ENCODE results near the gene RHOBTB1. TPM values are rescaled to one million over a fixed set of nuclear protein-coding genes. Genes with fewer than 3 reads are reported as not detected.

Gene RHOBTB1
- total RNA-seq, 1 donor from 2014 or later = 21.5 TPM

DNA sequence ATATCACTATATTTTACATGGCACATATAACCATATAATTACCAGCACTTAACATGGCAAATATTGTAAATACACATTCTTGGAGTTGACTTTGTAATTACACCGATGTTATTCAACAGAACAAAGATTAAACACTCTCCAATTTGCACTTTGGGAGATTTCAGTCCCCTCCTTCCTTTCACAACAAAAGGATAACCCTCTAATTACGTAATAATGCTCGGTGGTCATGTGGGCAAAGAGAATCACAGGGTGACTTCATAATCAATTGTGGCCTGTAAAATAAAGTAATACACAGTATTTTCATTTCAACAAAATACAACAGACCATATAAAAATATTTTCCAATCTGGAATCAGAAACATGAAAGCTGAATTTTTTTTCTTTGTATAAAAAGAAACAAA is 73.2 kb downstream of the RHOBTB1 start:
- TF ChIP-seq CTCF (IDR thresholded peaks at IDR 0.05) (no peak), EZH2phosphoT487 (IDR thresholded peaks at IDR 0.05) (no peak), EZH2 (IDR thresholded peaks at IDR 0.05) (no peak)
- H3K27me3 Mint-ChIP-seq (ENCODE audit: insufficient read depth, low read depth) = peaks cover 2% of the 10 kb centered on the region
- DNase-seq (ENCODE audit: low spot score) = no peak
- Histone ChIP-seq H4K20me1 (ENCODE audit: low read depth) (no peaks in the 10 kb centered on the region), H3K9me3 (ENCODE audit: low read depth) (no peaks in the 10 kb centered on the region), H3F3A (ENCODE audit: low read depth) (no peaks in the 10 kb centered on the region), H3K27me3 (no peaks in the 10 kb centered on the region), H3K79me2 (ENCODE audit: low read depth) (no peaks in the 10 kb centered on the region), H3K36me3 (no peaks in the 10 kb centered on the region), H3K27ac (no peak overlapping the region), H3K9ac (no peak overlapping the region), H2AFZ (replicated peaks) (no peak overlapping the region), H3K4me1 (no peaks in the 10 kb centered on the region), H3K4me3 (no peak overlapping the region), H3K4me2 (no peak overlapping the region)
- no peak overlapping the region for H3K27ac Mint-ChIP-seq
- peaks cover 13% of the 10 kb centered on the region for H3K36me3 Mint-ChIP-seq
- no peak overlapping the region for H3K4me3 Mint-ChIP-seq
- no peaks in the 10 kb centered on the region for H3K9me3 Mint-ChIP-seq
- peaks cover 4% of the 10 kb centered on the region for H3K4me1 Mint-ChIP-seq

DNA sequence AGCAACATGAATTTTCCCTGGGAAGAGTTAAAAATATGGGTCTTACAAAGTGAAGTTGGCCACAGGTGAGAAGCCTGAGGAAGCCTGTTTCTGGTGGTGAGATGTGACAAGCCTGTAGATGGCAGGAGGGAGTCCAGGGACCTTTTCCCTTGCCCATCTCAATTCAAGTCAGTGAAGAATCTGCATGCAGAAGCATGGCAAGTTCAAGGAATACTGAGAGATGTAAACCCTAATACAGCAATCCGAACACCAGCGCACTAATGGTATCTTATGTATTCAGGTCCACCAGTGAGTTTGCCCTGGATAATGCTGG is 73.6 kb downstream of the RHOBTB1 start:
- H3K4me3 Mint-ChIP-seq = no peak overlapping the region
- H3K27ac Mint-ChIP-seq = no peak overlapping the region
- no peak overlapping the region for H3K4me2 ChIP-seq

GRCh38 chr10:60869652-60870415 is 74.2 kb downstream of the RHOBTB1 start:
- Mint-ChIP-seq H3K27ac (no peak overlapping the region), H3K4me3 (no peak overlapping the region), H3K36me3 (peaks cover 13% of the 10 kb centered on the region), H3K27me3 (ENCODE audit: insufficient read depth, low read depth) (peaks cover 2% of the 10 kb centered on the region), H3K9me3 (no peaks in the 10 kb centered on the region), H3K4me1 (peaks cover 4% of the 10 kb centered on the region)
- Histone ChIP-seq H3K79me2 (ENCODE audit: low read depth) (no peaks in the 10 kb centered on the region), H3F3A (ENCODE audit: low read depth) (no peaks in the 10 kb centered on the region), H3K27me3 (no peaks in the 10 kb centered on the region), H3K9me3 (ENCODE audit: low read depth) (no peaks in the 10 kb centered on the region), H3K4me1 (no peaks in the 10 kb centered on the region), H3K27ac (no peak overlapping the region), H4K20me1 (ENCODE audit: low read depth) (no peaks in the 10 kb centered on the region), H2AFZ (replicated peaks) (no peak overlapping the region), H3K4me2 (no peak overlapping the region), H3K36me3 (no peaks in the 10 kb centered on the region), H3K4me3 (no peak overlapping the region), H3K9ac (no peak overlapping the region)
- TF ChIP-seq EZH2phosphoT487 (IDR thresholded peaks at IDR 0.05) (no peak), CTCF (IDR thresholded peaks at IDR 0.05) (no peak), EZH2 (IDR thresholded peaks at IDR 0.05) (no peak)
- DNase-seq (ENCODE audit: low spot score) = no peak

More for the DNA sequence above, 73.6 kb downstream of the RHOBTB1 start:
- peaks cover 13% of the 10 kb centered on the region for H3K36me3 Mint-ChIP-seq
- no peaks in the 10 kb centered on the region for H3K9me3 Mint-ChIP-seq
- Histone ChIP-seq H3K27me3 (no peaks in the 10 kb centered on the region), H4K20me1 (ENCODE audit: low read depth) (no peaks in the 10 kb centered on the region), H3K36me3 (no peaks in the 10 kb centered on the region), H3K27ac (no peak overlapping the region), H3K4me3 (no peak overlapping the region), H3K79me2 (ENCODE audit: low read depth) (no peaks in the 10 kb centered on the region), H2AFZ (replicated peaks) (no peak overlapping the region), H3K4me1 (no peaks in the 10 kb centered on the region), H3F3A (ENCODE audit: low read depth) (no peaks in the 10 kb centered on the region), H3K9me3 (ENCODE audit: low read depth) (no peaks in the 10 kb centered on the region), H3K9ac (no peak overlapping the region)
- H3K4me1 Mint-ChIP-seq = peaks cover 4% of the 10 kb centered on the region
- peaks cover 2% of the 10 kb centered on the region for H3K27me3 Mint-ChIP-seq (ENCODE audit: insufficient read depth, low read depth)
- DNase-seq (ENCODE audit: low spot score) = no peak
- TF ChIP-seq EZH2phosphoT487 (IDR thresholded peaks at IDR 0.05) = no peak
- no peak for TF ChIP-seq EZH2 (IDR thresholded peaks at IDR 0.05)
- peak; percentile 39 for TF ChIP-seq CTCF (IDR thresholded peaks at IDR 0.05)
